Thoracic aorta (tissue), 2 donors: ENCODE results near the gene ZFPM1. TPM values are rescaled to one million over a fixed set of nuclear protein-coding genes. Genes with fewer than 3 reads are reported as not detected.

Experiments used
- ATAC-seq: fragments of 150-250 bp; one replicate; pipeline ENCODE4 v1.8.0; 2017; ENCODE audit warnings: low read depth; ENCODE audit not compliant: insufficient number of reproducible peaks, low FRiP score
- DNase-seq: peaks from one replicate; pipeline ENCODE4 v3.0.0-alpha.2; 2020; ENCODE audit warnings: low spot score
- H3K27ac ChIP-seq, 2 donors: fragments of 200-600 bp; sonication (generic); 1 replicate in 1 of 2; 2 replicates in 1 of 2; pipeline ENCODE4 v1.5.1; 2016; ENCODE audit warnings: mild to moderate bottlenecking in 2 of 2, moderate library complexity in 2 of 2
- H3K27me3 ChIP-seq: fragments of 200-600 bp; sonication (generic); replicated peaks from 2 replicates; pipeline ENCODE4 v1.6.0; 2016; ENCODE audit warnings: mild to moderate bottlenecking; ENCODE audit not compliant: insufficient read depth
- H3K36me3 ChIP-seq: fragments of 200-600 bp; sonication (generic); one replicate; pipeline ENCODE4 v1.5.1; 2016
- H3K4me1 ChIP-seq, 2 donors: fragments of 200-600 bp; sonication (generic); 1 replicate in 1 of 2; 2 replicates in 1 of 2; pipeline versions ENCODE4 v1.5.1 to v1.6.0; 2016; ENCODE audit warnings: low read depth in 2 of 2, mild to moderate bottlenecking in 1 of 2; ENCODE audit not compliant: control insufficient read depth in 1 of 2
- H3K4me3 ChIP-seq: fragments of 200-600 bp; sonication (generic); 2 replicates; pipeline ENCODE4 v1.5.1; 2016; ENCODE audit warnings: mild to moderate bottlenecking
- H3K9me3 ChIP-seq: fragments of 200-600 bp; sonication (generic); 2 replicates; pipeline ENCODE4 v1.5.1; 2016
- total RNA-seq, 2 donors: library from RNA; depleted of rRNA; stranded (reverse); fragments of >200 nt; gene quantifications; one replicate each; pipeline versions ENCODE4 v1.1.0 to v1.2.3, GENCODE V29; 2016
- TF ChIP-seq, protein P1 (sequence below): fragments of 200-600 bp; sonication (generic); IDR thresholded peaks from one replicate; pipeline ENCODE4 v1.5.1; 2019; ENCODE audit warnings: antibody characterized with exemption

ZFPM1 gene
- total RNA-seq, 2 donors from 2014 or later = 1.8 to 2.5 TPM

DNA sequence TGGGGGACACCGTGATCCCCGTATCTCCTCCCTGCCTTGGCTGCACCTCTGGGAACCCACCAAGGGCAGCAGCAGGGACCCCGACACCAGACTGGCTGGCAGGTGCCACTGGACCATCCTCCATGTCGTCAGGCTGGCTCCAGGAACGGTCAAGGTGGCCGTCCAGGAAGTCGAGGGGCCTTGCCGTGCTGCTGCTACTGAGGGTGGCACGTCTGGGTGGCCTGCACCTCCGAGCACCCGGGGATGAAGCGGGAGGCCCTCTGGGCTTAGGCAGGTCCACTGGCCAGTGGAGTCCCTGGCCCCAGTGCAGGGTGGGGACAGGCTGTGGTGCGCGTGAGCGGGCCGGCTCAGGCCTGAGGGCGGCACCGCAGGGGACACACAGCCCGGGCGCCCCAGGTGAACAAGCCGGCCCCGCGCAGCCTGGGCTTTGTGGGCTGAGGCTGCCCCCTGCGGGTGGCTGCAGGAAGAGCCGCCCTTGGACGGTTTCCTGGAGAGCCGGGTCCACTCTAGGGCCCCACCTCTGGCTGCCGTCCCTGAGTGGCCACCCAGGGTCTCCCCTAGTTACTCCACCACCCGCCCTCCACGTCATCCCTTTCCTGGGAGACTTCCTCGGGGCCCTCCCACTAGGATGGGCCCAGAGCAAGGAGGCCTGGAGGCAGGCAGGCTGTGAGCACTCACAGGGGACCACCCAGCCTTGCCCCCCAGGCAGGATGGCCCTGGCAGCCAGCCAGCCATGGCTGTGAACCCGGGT is 74.3 kb downstream of the ZFPM1 start:
- TF ChIP-seq, protein P1, sequence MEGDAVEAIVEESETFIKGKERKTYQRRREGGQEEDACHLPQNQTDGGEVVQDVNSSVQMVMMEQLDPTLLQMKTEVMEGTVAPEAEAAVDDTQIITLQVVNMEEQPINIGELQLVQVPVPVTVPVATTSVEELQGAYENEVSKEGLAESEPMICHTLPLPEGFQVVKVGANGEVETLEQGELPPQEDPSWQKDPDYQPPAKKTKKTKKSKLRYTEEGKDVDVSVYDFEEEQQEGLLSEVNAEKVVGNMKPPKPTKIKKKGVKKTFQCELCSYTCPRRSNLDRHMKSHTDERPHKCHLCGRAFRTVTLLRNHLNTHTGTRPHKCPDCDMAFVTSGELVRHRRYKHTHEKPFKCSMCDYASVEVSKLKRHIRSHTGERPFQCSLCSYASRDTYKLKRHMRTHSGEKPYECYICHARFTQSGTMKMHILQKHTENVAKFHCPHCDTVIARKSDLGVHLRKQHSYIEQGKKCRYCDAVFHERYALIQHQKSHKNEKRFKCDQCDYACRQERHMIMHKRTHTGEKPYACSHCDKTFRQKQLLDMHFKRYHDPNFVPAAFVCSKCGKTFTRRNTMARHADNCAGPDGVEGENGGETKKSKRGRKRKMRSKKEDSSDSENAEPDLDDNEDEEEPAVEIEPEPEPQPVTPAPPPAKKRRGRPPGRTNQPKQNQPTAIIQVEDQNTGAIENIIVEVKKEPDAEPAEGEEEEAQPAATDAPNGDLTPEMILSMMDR = peak; percentile 73
- Histone ChIP-seq H3K9me3 (no peaks in the 10 kb centered on the region), H3K27ac (no peak overlapping the region), H3K27me3 (no peaks in the 10 kb centered on the region), H3K4me1 (no peaks in the 10 kb centered on the region), H3K4me3 (no peak overlapping the region), H3K36me3 (no peaks in the 10 kb centered on the region)
- DNase-seq (no peak), ATAC-seq (no peak)

DNA sequence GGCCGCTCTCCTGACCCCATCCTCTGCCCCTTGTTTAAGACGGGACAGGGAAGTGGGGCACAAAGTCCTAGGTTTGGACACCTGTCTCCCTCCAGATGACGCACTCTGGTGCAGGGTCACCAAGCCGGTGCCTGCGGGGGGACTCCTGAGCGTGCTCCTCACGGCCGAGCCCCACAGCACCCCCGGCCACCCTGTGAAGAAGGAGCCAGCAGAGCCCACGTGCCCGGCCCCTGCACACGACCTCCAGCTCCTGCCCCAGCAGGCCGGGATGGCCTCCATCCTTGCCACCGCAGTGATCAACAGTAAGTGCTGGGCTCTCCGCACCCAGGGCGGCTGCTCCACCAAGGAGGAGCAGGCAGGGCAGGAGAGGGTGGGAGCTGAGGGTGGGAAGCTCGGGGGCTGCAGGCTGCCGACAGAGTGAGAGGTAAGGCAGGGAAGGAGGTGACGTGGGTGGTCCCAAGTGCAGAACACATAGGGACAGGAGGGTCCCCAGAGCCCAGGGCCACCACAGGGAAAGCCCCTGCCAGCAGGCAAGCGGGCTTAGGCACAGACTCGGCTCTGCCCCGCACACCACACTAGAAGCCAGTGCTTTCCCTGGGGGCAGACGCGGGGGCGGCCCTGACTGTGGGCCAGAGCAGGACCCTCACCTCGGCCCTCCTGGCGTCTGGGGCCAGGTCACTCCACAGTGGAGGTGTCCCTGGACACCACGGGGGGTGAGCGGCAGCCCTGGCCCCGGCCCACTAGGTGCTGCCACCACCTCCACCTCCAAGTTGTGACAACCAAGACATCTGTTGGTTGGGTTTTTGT is 75.1 kb downstream of the ZFPM1 start:
- TF ChIP-seq, protein P1 = no peak
- Histone ChIP-seq H3K36me3 (no peaks in the 10 kb centered on the region), H3K4me3 (no peak overlapping the region), H3K4me1 (no peaks in the 10 kb centered on the region), H3K9me3 (no peaks in the 10 kb centered on the region), H3K27me3 (no peaks in the 10 kb centered on the region), H3K27ac (no peak overlapping the region)
- DNase-seq (no peak), ATAC-seq (no peak)

DNA sequence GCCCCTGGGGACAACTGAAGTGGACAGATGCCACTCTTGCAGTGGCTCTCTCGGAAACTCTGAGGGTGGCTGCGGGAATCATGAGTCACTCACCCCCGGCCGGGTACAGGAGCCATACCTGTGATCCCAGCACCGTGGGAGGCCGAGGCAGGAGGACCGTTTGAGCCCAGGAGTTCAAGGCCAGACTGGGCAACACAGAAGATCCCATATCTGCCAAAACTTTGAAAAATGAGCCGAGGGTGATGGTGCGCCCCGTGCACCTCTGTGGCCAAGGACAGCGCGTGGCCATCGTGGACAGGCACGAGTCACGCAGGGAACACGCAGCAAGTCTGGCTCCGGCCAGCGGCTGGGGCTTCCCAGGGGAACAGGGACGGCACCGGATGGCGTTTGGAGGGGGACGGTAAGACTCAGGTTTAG is 75.8 kb downstream of the ZFPM1 start:
- ATAC-seq (no peak), DNase-seq (no peak)
- TF ChIP-seq, protein P1 = no peak
- no peak overlapping the region for H3K27ac ChIP-seq
- no peaks in the 10 kb centered on the region for H3K9me3 ChIP-seq
- H3K36me3 ChIP-seq = no peaks in the 10 kb centered on the region
- no peak overlapping the region for H3K4me3 ChIP-seq
- H3K4me1 ChIP-seq = no peaks in the 10 kb centered on the region
- H3K27me3 ChIP-seq = no peaks in the 10 kb centered on the region

DNA sequence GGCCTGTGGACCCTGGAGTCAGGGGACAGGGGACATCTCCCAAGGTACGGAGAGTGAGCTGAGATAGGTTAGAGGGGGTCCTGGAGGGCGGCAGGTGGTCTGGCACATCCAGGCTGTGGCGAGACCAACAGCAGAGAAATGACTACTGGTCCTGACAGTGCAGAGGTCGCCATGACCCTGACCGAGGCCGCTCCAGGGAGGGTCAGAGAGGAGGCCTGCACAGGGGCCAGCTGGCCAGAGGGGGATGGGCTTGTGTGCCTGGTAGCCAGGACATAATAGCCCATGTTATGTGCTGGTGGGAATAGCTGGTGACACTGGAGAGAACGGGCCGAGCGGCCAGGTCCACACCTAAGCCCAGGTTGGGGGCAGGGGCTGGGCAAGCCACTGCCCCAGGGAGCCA is 76.5 kb downstream of the ZFPM1 start:
- H3K4me3 ChIP-seq = no peak overlapping the region
- DNase-seq (no peak), ATAC-seq (no peak)
- no peaks in the 10 kb centered on the region for H3K4me1 ChIP-seq
- no peaks in the 10 kb centered on the region for H3K36me3 ChIP-seq
- no peak overlapping the region for H3K27ac ChIP-seq
- no peaks in the 10 kb centered on the region for H3K27me3 ChIP-seq
- no peaks in the 10 kb centered on the region for H3K9me3 ChIP-seq
- TF ChIP-seq, protein P1 = no peak

DNA sequence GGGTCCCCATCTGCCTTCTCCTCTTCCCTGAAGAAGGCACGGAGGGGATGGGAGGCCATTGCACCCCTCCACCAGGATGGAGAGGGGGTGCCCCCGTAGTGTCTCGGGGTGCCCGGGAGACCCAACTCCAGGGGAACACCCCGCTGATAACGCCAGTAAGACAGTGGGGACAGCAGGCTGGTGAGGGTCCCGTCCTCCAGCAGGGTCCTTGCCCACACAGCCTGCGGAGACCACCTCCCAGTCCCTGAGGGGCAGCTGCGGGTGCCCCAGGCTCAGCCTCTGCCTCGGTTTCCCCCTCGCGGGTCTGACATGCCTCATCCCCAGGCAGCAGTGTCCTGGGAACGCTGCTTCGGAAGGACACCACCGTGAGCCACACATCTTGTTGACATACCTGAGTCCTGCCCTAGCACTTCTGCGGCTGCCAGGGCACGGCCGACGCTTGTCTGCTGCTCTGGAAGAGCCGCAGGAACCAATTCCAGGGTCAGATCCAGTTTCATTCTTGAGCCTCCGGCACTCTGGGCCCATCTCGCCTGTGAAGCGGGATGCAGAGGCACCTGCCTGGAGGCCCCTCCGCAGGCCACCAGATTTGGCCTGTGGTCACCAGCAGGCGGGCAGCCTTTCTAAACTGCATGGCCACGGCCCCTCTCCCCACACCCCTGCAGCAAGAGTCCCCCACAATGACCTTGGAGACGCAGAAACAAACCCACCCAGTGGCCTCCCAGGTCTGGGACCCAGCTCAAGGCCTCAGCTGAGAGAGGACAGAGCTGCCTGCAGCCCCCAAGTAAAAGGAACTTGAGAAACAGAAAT is 77.2 kb downstream of the ZFPM1 start:
- H3K36me3 ChIP-seq = no peaks in the 10 kb centered on the region
- H3K4me1 ChIP-seq = peaks cover 5 to 6% of the 10 kb centered on the region in 2 donors
- no peaks in the 10 kb centered on the region for H3K9me3 ChIP-seq
- no peak overlapping the region for H3K4me3 ChIP-seq
- DNase-seq (no peak), ATAC-seq (no peak)
- H3K27me3 ChIP-seq = no peaks in the 10 kb centered on the region
- TF ChIP-seq, protein P1 = no peak
- no peak overlapping the region for H3K27ac ChIP-seq
